Measurements from ENCODE around the gene SAPCD2.

- TF ChIP-seq, protein P1, sequence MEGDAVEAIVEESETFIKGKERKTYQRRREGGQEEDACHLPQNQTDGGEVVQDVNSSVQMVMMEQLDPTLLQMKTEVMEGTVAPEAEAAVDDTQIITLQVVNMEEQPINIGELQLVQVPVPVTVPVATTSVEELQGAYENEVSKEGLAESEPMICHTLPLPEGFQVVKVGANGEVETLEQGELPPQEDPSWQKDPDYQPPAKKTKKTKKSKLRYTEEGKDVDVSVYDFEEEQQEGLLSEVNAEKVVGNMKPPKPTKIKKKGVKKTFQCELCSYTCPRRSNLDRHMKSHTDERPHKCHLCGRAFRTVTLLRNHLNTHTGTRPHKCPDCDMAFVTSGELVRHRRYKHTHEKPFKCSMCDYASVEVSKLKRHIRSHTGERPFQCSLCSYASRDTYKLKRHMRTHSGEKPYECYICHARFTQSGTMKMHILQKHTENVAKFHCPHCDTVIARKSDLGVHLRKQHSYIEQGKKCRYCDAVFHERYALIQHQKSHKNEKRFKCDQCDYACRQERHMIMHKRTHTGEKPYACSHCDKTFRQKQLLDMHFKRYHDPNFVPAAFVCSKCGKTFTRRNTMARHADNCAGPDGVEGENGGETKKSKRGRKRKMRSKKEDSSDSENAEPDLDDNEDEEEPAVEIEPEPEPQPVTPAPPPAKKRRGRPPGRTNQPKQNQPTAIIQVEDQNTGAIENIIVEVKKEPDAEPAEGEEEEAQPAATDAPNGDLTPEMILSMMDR (IDR thresholded peaks at IDR 0.05), result no peak
- TF ChIP-seq, protein P2, sequence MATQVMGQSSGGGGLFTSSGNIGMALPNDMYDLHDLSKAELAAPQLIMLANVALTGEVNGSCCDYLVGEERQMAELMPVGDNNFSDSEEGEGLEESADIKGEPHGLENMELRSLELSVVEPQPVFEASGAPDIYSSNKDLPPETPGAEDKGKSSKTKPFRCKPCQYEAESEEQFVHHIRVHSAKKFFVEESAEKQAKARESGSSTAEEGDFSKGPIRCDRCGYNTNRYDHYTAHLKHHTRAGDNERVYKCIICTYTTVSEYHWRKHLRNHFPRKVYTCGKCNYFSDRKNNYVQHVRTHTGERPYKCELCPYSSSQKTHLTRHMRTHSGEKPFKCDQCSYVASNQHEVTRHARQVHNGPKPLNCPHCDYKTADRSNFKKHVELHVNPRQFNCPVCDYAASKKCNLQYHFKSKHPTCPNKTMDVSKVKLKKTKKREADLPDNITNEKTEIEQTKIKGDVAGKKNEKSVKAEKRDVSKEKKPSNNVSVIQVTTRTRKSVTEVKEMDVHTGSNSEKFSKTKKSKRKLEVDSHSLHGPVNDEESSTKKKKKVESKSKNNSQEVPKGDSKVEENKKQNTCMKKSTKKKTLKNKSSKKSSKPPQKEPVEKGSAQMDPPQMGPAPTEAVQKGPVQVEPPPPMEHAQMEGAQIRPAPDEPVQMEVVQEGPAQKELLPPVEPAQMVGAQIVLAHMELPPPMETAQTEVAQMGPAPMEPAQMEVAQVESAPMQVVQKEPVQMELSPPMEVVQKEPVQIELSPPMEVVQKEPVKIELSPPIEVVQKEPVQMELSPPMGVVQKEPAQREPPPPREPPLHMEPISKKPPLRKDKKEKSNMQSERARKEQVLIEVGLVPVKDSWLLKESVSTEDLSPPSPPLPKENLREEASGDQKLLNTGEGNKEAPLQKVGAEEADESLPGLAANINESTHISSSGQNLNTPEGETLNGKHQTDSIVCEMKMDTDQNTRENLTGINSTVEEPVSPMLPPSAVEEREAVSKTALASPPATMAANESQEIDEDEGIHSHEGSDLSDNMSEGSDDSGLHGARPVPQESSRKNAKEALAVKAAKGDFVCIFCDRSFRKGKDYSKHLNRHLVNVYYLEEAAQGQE (IDR thresholded peaks at IDR 0.05; ENCODE audit: insufficient read depth in 1 of 2, low read depth in 2 of 2, low read length in 1 of 2), result no peak
- TF ChIP-seq POLR2AphosphoS5 (IDR thresholded peaks at IDR 0.05; ENCODE audit: low read depth, low read length), result no peak
These were observed 46.8 kb downstream of the SAPCD2 start for GRCh38 chr9:137023583-137023991.
